Measurements from ENCODE around the gene VSIG8.

GRCh38 chr1:159891275-159892157 is 29.1 kb upstream of the VSIG8 start:
- TF ChIP-seq POLR2A (IDR thresholded peaks at IDR 0.05) (no peak), CTCF (IDR thresholded peaks at IDR 0.05) (peak in 1 of 3 donors; percentile 64)
